Common myeloid progenitor, CD34-positive (primary cell): ENCODE results near the gene ATXN7.
A peak's percentile ranks its signal among the peaks of the same experiment; 100 is the strongest.

Experiments used
- CTCF ChIA-PET: fragments of 350-600 bp; sonication (Branson Sonifier 250); formaldehyde crosslinking; loops from one replicate; lab custom pipeline; 2021; ENCODE audit warnings: antibody characterized with exemption; lab: Charles Lee
- POLR2A ChIA-PET: fragments of 350-600 bp; sonication (Branson Sonifier 250); formaldehyde crosslinking; loops from one replicate; lab custom pipeline; 2021; ENCODE audit warnings: antibody characterized with exemption; lab: Charles Lee
- DNase-seq, 3 donors: peaks; one replicate each; pipeline versions ENCODE4 v3.0.0 to v3.0.0-alpha.2; 2013
- H3K27ac ChIP-seq, 2 experiments: 1 replicate in 1 of 2; 2 replicates in 1 of 2; pipeline ENCODE4 v1.7.0; 2013; ENCODE audit warnings: inconsistent platforms in 2 of 2, low read length in 2 of 2, mild to moderate bottlenecking in 2 of 2, low read depth in 1 of 2, moderate library complexity in 1 of 2; ENCODE audit not compliant: severe bottlenecking in 2 of 2, insufficient read depth in 1 of 2, poor library complexity in 1 of 2
- H3K27me3 ChIP-seq, 5 experiments: replicated peaks in 2 of 5; 1 replicate in 3 of 5; 2 replicates in 2 of 5; pipeline versions ENCODE4 v1.6.1 to v1.7.0; 2013; ENCODE audit warnings: low read length in 4 of 5, mild to moderate bottlenecking in 2 of 5, moderate library complexity in 2 of 5, inconsistent platforms in 1 of 5; ENCODE audit not compliant: insufficient read depth in 5 of 5, control insufficient read depth in 4 of 5
- H3K36me3 ChIP-seq, 4 experiments: 1 replicate in 2 of 4; 2 replicates in 2 of 4; pipeline versions ENCODE4 v1.6.1 to v1.7.0; 2013; ENCODE audit warnings: low read length in 3 of 4, control low read depth in 1 of 4, mild to moderate bottlenecking in 1 of 4; ENCODE audit not compliant: control insufficient read depth in 4 of 4, insufficient read depth in 4 of 4
- H3K4me1 ChIP-seq, 4 experiments: 1 replicate in 3 of 4; 2 replicates in 1 of 4; pipeline versions ENCODE4 v1.6.1 to v1.7.1; 2013; ENCODE audit warnings: low read length in 3 of 4, mild to moderate bottlenecking in 3 of 4, control low read depth in 1 of 4, inconsistent platforms in 1 of 4, moderate library complexity in 1 of 4; ENCODE audit not compliant: control insufficient read depth in 4 of 4, insufficient read depth in 4 of 4; ENCODE audit errors: control extremely low read depth in 1 of 4
- H3K4me3 ChIP-seq, 7 experiments: 1 replicate in 4 of 7; 2 replicates in 3 of 7; pipeline versions ENCODE4 v1.5.1 to v1.7.0; 2013; ENCODE audit warnings: mild to moderate bottlenecking in 7 of 7, low read length in 6 of 7, moderate library complexity in 6 of 7, inconsistent platforms in 2 of 7, low read depth in 2 of 7, control low read depth in 1 of 7; ENCODE audit not compliant: insufficient read depth in 4 of 7, control insufficient read depth in 1 of 7; ENCODE audit errors: extremely low read depth in 1 of 7
- H3K9me3 ChIP-seq, 5 experiments: 1 replicate in 4 of 5; 2 replicates in 1 of 5; pipeline versions ENCODE4 v1.6.1 to v1.7.1; 2013; ENCODE audit warnings: low read length in 4 of 5, mild to moderate bottlenecking in 2 of 5, inconsistent platforms in 1 of 5, low read depth in 1 of 5, moderate library complexity in 1 of 5; ENCODE audit not compliant: control insufficient read depth in 4 of 5, insufficient read depth in 2 of 5; ENCODE audit errors: control extremely low read depth in 1 of 5
- WGBS: methylation state at CpG from one replicate; pipeline ENCODE4 v1.1.5; 2013; ENCODE audit not compliant: insufficient coverage; 5-methylcytosine and 5-hydroxymethylcytosine counted together

ATXN7 gene

GRCh38 chr3:63851287-63851686 is 12.4 kb upstream of the ATXN7 start:
- peaks cover 0 to 14% (median under 1%) of the 10 kb centered on the region in 4 experiments for H3K36me3 ChIP-seq
- POLR2A ChIA-PET: no interaction called here
- no peaks in the 10 kb centered on the region for H3K9me3 ChIP-seq
- CTCF ChIA-PET: interaction anchor here (0.9 kb wide), 1 partner anchor 11 kb away, joined by 4 read pairs; no protein-coding TSS in a partner anchor
- peaks cover 0 to 5% (median 1%) of the 10 kb centered on the region in 4 experiments for H3K4me1 ChIP-seq
- no peak for DNase-seq
- no peaks in the 10 kb centered on the region for H3K27me3 ChIP-seq
- no peak overlapping the region for H3K27ac ChIP-seq
- H3K4me3 ChIP-seq: no peak overlapping the region
- WGBS: 100% methylated on average over 2 of the region's 3 CpGs

GRCh38 chr3:63853106-63853505 is 10.6 kb upstream of the ATXN7 start:
- H3K36me3 ChIP-seq: peaks cover 0 to 14% (median under 1%) of the 10 kb centered on the region in 4 experiments
- DNase-seq: no peak
- no peaks in the 10 kb centered on the region for H3K9me3 ChIP-seq
- peaks cover 0 to 5% (median 1%) of the 10 kb centered on the region in 4 experiments for H3K4me1 ChIP-seq
- H3K27ac ChIP-seq: no peak overlapping the region
- CTCF ChIA-PET: interaction anchor here (0.7 kb wide), 1 partner anchor 83 kb away, joined by 3 read pairs; no protein-coding TSS in a partner anchor
- H3K27me3 ChIP-seq: no peaks in the 10 kb centered on the region
- POLR2A ChIA-PET: no interaction called here
- no peak overlapping the region for H3K4me3 ChIP-seq
- 100% methylated on average over 2 of the region's 4 CpGs for WGBS

- CTCF ChIA-PET: no interaction called here
- WGBS: 83% methylated on average over 1 of the region's 1 CpG
- Histone ChIP-seq H3K4me3 (no peak overlapping the region), H3K4me1 (peaks cover 0 to 5% (median 2%) of the 10 kb centered on the region in 4 experiments), H3K27me3 (no peaks in the 10 kb centered on the region), H3K36me3 (peaks cover 0 to 14% (median under 1%) of the 10 kb centered on the region in 4 experiments), H3K9me3 (no peaks in the 10 kb centered on the region), H3K27ac (peak overlapping the region in 1 of 2 experiments; percentile 27)
- peak in 1 of 3 donors; percentile 8 for DNase-seq
- POLR2A ChIA-PET: no interaction called here
These were observed 8.2 kb upstream of the ATXN7 start for GRCh38 chr3:63855333-63855940.

- H3K36me3 ChIP-seq: peaks cover 0 to 7% (median under 1%) of the 10 kb centered on the region in 4 experiments
- no peaks in the 10 kb centered on the region for H3K9me3 ChIP-seq
- no CpG with 5 or more reads among the region's 2 CpGs for WGBS
- no peak overlapping the region for H3K27ac ChIP-seq
- ChIA-PET POLR2A (no interaction called here), CTCF (no interaction called here)
- no peak overlapping the region for H3K4me3 ChIP-seq
- DNase-seq: no peak
- no peaks in the 10 kb centered on the region for H3K27me3 ChIP-seq
- peaks cover 0 to 18% (median 5%) of the 10 kb centered on the region in 4 experiments for H3K4me1 ChIP-seq
These were observed 6.4 kb upstream of the ATXN7 start for GRCh38 chr3:63857311-63857710.

- H3K4me1 ChIP-seq: peaks cover 3 to 26% (median 18%) of the 10 kb centered on the region in 4 experiments
- H3K4me3 ChIP-seq: no peak overlapping the region
- no peak overlapping the region for H3K27ac ChIP-seq
- DNase-seq: no peak
- no peaks in the 10 kb centered on the region for H3K36me3 ChIP-seq
- POLR2A ChIA-PET: no interaction called here
- no peaks in the 10 kb centered on the region for H3K27me3 ChIP-seq
- CTCF ChIA-PET: interaction anchor here (0.7 kb wide), 1 partner anchor 18 kb away, joined by 3 read pairs; no protein-coding TSS in a partner anchor
- no CpG with 5 or more reads among the region's 3 CpGs for WGBS
- H3K9me3 ChIP-seq: no peaks in the 10 kb centered on the region
These were observed 2.9 kb upstream of the ATXN7 start for GRCh38 chr3:63860776-63861175.

GRCh38 chr3:63861306-63861705 is 2.4 kb upstream of the ATXN7 start:
- ChIA-PET CTCF (interaction anchor here (0.7 kb wide), 1 partner anchor 18 kb away, joined by 3 read pairs; no protein-coding TSS in a partner anchor), POLR2A (no interaction called here)
- 94% methylated on average over 2 of the region's 5 CpGs for WGBS
- Histone ChIP-seq H3K4me3 (no peak overlapping the region), H3K36me3 (peaks cover 0 to 2% (median 0%) of the 10 kb centered on the region in 4 experiments), H3K27me3 (no peaks in the 10 kb centered on the region), H3K27ac (no peak overlapping the region), H3K4me1 (peaks cover 3 to 25% (median 18%) of the 10 kb centered on the region in 4 experiments), H3K9me3 (no peaks in the 10 kb centered on the region)
- DNase-seq: no peak

- peak overlapping the region; percentile 76 to 95 (median 83) for H3K4me3 ChIP-seq
- peaks cover 3 to 25% (median 18%) of the 10 kb centered on the region in 4 experiments for H3K4me1 ChIP-seq
- ChIA-PET POLR2A (no interaction called here), CTCF (no interaction called here)
- 29% methylated on average over 5 of the region's 5 CpGs for WGBS
- no peaks in the 10 kb centered on the region for H3K9me3 ChIP-seq
- H3K27me3 ChIP-seq: no peaks in the 10 kb centered on the region
- no peak for DNase-seq
- H3K36me3 ChIP-seq: peaks cover 0 to 5% (median 1%) of the 10 kb centered on the region in 4 experiments
- peak overlapping the region; percentile 81 to 93 for H3K27ac ChIP-seq
These were observed 890 bp upstream of the ATXN7 start for GRCh38 chr3:63862804-63863149.
